ENCODE data around the gene LUZP1.

GRCh38 chr1:23123528-23123927 lies 45.1 kb downstream of the LUZP1 start:
- TF ChIP-seq CTCF (IDR thresholded peaks at IDR 0.05), result no peak
- TF ChIP-seq POLR2A (IDR thresholded peaks at IDR 0.05), result no peak

All from suprapubic skin (tissue), 3 donors.